Fibroblast of mammary gland (primary cell): ENCODE measurements around the gene SAMSN1.

ENCODE experiments used
- DNase-seq: peaks from one replicate; pipeline ENCODE4 v3.0.0-alpha.2; 2010; ENCODE audit warnings: low read depth
- H3K4me3 ChIP-seq: 2 replicates; pipeline ENCODE4 v1.5.1; 2011; ENCODE audit warnings: low read depth, mild to moderate bottlenecking, low read length, moderate library complexity; ENCODE audit not compliant: control insufficient read depth
- TF ChIP-seq, protein P1 (sequence below): conservative IDR thresholded peaks from 2 replicates; pipeline ENCODE4 v1.5.1; 2011; ENCODE audit warnings: low read depth, low read length, inconsistent platforms; ENCODE audit not compliant: control insufficient read depth, insufficient read depth

The SAMSN1 gene

DNA sequence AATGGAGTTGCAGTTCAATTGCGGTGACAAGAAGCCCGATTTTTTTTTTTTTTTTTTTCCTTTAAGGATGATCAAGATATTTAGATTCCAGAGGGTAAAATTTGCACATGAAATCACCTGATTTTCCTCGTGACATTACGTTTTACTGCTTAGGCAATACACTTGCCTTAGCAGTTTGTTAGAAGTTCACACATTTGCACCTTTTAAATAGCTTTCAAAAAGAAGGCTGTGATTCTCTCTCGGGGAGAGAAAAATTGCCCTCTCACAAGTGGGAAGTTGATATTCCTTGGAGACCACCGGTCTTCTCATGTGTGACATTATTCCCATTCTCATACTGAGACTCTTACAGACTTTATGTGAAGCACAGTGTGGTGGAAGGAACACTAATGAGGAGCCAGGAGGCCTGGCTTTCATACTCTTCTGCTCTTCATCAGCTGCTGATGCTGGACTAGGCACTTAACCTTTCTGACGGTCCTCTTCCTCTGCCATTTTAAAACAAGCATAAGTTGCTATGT is 93.3 kb downstream of the SAMSN1 start:
- TF ChIP-seq, protein P1, sequence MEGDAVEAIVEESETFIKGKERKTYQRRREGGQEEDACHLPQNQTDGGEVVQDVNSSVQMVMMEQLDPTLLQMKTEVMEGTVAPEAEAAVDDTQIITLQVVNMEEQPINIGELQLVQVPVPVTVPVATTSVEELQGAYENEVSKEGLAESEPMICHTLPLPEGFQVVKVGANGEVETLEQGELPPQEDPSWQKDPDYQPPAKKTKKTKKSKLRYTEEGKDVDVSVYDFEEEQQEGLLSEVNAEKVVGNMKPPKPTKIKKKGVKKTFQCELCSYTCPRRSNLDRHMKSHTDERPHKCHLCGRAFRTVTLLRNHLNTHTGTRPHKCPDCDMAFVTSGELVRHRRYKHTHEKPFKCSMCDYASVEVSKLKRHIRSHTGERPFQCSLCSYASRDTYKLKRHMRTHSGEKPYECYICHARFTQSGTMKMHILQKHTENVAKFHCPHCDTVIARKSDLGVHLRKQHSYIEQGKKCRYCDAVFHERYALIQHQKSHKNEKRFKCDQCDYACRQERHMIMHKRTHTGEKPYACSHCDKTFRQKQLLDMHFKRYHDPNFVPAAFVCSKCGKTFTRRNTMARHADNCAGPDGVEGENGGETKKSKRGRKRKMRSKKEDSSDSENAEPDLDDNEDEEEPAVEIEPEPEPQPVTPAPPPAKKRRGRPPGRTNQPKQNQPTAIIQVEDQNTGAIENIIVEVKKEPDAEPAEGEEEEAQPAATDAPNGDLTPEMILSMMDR: no peak
- H3K4me3 ChIP-seq: no peak overlapping the region
- DNase-seq: no peak

DNA sequence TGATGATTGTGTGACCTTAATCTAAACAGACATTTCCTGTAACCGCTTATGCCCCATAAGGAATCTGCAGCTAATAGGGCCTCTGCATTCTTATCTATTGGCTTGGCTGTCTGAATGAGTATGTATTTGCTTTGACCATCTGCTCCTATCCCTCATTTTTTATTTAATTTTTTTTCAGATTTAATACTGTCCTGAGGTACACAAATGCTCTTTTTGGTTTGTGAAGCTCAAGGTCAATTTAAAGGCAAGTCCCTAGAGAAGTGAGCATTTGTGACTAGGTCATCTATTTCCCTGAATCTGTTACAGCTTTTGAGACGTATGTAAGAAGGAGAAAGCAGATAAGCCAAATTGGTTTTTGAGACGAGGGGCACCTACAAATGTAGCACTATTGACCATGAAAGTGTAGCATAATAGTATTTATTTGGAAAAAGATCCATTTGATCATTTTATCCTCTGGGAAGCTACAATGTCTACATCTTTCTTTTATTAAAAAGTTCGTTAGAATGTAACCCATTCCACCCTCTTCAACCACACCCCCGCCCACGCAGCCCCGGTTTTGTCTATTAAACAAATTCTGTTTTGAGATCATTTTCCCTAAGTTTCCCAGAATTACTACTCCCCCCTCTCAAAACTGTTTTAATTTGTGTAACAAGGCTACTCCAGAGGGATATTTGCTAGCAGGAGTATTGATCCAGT is 93.9 kb downstream of the SAMSN1 start:
- no peak overlapping the region for H3K4me3 ChIP-seq
- TF ChIP-seq, protein P1: no peak
- no peak for DNase-seq

DNA sequence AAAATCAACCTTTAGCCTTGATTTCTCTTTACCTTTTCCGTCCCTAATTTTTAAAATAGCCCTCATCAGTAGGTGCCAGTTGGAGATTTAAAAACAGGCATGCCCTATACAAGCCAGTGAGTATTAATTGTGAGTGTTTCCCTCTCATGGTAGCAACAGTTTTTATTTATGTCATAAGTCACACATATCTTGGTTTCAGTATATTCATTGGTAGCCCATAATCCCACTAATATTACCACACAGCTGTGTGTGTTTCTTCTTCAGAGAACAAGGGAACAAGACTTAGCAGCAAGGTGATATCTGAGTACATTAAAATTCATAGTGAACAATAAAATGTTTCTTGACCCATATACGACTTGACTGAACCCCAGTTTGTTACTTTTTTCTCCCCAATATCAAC is 94.6 kb downstream of the SAMSN1 start:
- no peak for DNase-seq
- TF ChIP-seq, protein P1: no peak
- H3K4me3 ChIP-seq: no peak overlapping the region

DNA sequence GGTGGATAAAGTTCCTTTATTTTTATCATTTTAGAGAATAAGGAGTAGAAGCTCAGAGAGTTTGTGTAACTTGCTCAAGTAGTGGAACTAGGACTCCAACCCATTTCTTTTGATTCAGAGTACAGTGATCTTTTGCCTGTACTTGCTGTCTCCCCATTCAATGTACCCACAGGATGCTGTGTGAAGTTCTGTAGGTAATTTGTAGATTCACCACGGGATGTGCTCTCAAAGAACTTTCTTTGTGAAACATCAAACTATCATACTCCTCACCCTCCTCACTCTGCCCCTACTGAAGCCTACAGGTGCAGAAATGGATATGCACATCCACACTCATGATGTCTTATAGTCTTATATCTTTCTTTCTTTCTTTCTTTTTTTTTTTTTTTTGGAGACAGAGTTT is 97.3 kb downstream of the SAMSN1 start:
- TF ChIP-seq, protein P1: no peak
- no peak overlapping the region for H3K4me3 ChIP-seq
- DNase-seq: no peak

DNA sequence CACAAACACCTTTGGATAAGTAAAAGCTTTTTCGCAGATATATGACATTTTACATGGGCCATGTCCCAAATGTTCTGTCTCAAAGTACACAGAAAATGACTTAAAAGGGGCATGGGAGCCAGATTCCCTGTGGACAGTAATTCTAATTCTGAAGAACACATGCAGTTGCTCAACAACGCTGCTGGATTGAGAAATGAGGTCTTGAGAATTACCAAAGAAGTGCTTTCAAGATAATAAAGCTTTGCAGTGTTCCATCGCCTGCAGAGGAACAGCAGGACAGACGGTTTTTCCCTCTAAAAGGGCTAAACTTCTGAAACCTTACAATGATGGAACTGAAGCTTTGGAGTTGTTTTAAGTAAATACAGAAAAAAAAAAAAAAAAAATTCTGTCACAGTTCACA is 107.9 kb downstream of the SAMSN1 start:
- no peak overlapping the region for H3K4me3 ChIP-seq
- TF ChIP-seq, protein P1: no peak
- DNase-seq: peak; percentile 12

DNA sequence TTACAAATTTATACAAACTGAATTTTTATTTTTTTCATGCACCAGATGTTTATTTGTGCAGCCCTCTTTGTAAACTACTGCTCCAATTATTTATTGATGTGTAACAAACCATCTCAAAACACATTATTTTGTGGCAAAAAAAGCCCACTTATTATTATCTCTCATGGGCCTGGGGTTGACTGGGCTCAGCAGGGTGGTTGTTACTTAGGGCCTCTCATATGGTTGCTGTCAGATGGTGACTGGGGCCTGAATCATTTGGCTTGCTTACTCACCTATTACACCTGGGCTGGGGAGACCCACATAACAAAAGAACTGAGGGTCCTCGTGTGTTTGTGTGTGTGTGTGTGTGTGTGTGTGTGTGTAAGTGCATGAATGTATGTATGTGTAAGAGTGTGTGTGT is 110.7 kb downstream of the SAMSN1 start:
- no peak overlapping the region for H3K4me3 ChIP-seq
- DNase-seq: no peak
- TF ChIP-seq, protein P1: no peak
